Suprapubic skin (tissue), 4 donors: ENCODE results near the gene MDH1. TPM values are rescaled to one million over a fixed set of nuclear protein-coding genes. Genes with fewer than 3 reads are reported as not detected.
"Not testable (repeated sequence)": the region's sequence is repeated elsewhere in the genome, so short reads cannot be mapped to it uniquely, and the experiment has no call there.

ENCODE experiments used
- DNase-seq, 2 donors: peaks; one replicate each; pipeline ENCODE4 v3.0.0-alpha.2; 2019; ENCODE audit warnings: low spot score in 2 of 2
- H3K27ac ChIP-seq: fragments of 200-600 bp; sonication (generic); one replicate; pipeline ENCODE4 v1.5.1; 2019
- H3K27me3 ChIP-seq: fragments of 200-600 bp; sonication (generic); one replicate; pipeline ENCODE4 v1.5.1; 2019
- H3K36me3 ChIP-seq: fragments of 200-600 bp; sonication (generic); one replicate; pipeline ENCODE4 v1.5.1; 2019
- H3K4me1 ChIP-seq: fragments of 200-600 bp; sonication (generic); one replicate; pipeline ENCODE4 v1.5.1; 2019
- H3K4me3 ChIP-seq: fragments of 200-600 bp; sonication (generic); one replicate; pipeline ENCODE4 v1.5.1; 2019; ENCODE audit warnings: mild to moderate bottlenecking
- H3K9me3 ChIP-seq: fragments of 200-600 bp; sonication (generic); one replicate; pipeline ENCODE4 v1.5.1; 2019
- EP300 ChIP-seq: sonication (generic); formaldehyde crosslinking; IDR thresholded peaks from one replicate; pipeline ENCODE4 v1.6.1; 2017; ENCODE audit warnings: antibody characterized with exemption
- POLR2A ChIP-seq, 2 donors: fragments of 450-650 bp; IDR thresholded peaks; one replicate each; pipeline ENCODE4 v1.6.1; 2017; ENCODE audit warnings: antibody characterized with exemption in 2 of 2, mild to moderate bottlenecking in 2 of 2, moderate library complexity in 2 of 2
- POLR2AphosphoS5 ChIP-seq, 3 donors: sonication (generic); formaldehyde crosslinking; IDR thresholded peaks; one replicate each; pipeline ENCODE4 v1.6.1; 2017; ENCODE audit warnings: antibody characterized with exemption in 3 of 3
- WGBS: methylation state at CpG from one replicate; pipeline ENCODE4 v1.1.5; 2018; 5-methylcytosine and 5-hydroxymethylcytosine counted together
- total RNA-seq, 4 donors: library from RNA; depleted of rRNA; stranded (reverse); fragments of >200 nt; gene quantifications; one replicate each; pipeline ENCODE4 v1.1.0, GENCODE V29; 2016
- TF ChIP-seq, protein P1 (sequence below), 2 donors: fragments of 200-600 bp in 1 of 2; fragments of 450-650 bp in 1 of 2; sonication (generic) in 1 of 2; IDR thresholded peaks; one replicate each; pipeline ENCODE4 v1.5.1; 2016 to 2019; ENCODE audit warnings: antibody characterized with exemption in 2 of 2, mild to moderate bottlenecking in 1 of 2, moderate library complexity in 1 of 2

Gene MDH1
- total RNA-seq, 4 donors from 2014 or later, result 90.7 to 153 (median 131) TPM

DNA sequence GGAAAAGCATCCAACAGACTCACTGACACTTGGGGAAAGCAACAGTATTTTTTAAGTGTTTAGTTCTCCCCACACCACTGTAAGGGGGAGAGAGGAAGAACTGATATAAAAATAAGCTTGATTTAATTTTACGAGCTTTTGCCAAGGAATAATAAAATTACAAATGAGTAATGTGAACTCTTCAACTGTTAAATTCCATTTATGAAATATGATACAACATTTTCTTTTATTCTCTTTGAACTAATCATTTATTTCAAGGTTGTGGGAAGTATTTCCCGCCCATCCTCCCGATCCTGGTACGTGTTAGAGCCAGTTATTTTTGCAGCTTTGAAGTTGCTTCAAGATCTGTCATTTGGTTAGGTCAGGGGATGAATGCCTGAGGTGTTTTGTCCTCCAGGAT, 35.7 kb upstream of the MDH1 start:
- Histone ChIP-seq H3K9me3 (peaks cover 3% of the 10 kb centered on the region), H3K4me3 (no peak overlapping the region), H3K27me3 (no peaks in the 10 kb centered on the region), H3K4me1 (no peaks in the 10 kb centered on the region), H3K27ac (no peak overlapping the region), H3K36me3 (peaks cover 3% of the 10 kb centered on the region)
- TF ChIP-seq POLR2AphosphoS5 (IDR thresholded peaks at IDR 0.05) (no peak), EP300 (no peak), POLR2A (IDR thresholded peaks at IDR 0.05) (no peak)
- TF ChIP-seq, protein P1, sequence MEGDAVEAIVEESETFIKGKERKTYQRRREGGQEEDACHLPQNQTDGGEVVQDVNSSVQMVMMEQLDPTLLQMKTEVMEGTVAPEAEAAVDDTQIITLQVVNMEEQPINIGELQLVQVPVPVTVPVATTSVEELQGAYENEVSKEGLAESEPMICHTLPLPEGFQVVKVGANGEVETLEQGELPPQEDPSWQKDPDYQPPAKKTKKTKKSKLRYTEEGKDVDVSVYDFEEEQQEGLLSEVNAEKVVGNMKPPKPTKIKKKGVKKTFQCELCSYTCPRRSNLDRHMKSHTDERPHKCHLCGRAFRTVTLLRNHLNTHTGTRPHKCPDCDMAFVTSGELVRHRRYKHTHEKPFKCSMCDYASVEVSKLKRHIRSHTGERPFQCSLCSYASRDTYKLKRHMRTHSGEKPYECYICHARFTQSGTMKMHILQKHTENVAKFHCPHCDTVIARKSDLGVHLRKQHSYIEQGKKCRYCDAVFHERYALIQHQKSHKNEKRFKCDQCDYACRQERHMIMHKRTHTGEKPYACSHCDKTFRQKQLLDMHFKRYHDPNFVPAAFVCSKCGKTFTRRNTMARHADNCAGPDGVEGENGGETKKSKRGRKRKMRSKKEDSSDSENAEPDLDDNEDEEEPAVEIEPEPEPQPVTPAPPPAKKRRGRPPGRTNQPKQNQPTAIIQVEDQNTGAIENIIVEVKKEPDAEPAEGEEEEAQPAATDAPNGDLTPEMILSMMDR (IDR thresholded peaks at IDR 0.05), result no peak
- no peak for DNase-seq
- WGBS, result 20% methylated on average over 4 of the region's 4 CpGs

DNA sequence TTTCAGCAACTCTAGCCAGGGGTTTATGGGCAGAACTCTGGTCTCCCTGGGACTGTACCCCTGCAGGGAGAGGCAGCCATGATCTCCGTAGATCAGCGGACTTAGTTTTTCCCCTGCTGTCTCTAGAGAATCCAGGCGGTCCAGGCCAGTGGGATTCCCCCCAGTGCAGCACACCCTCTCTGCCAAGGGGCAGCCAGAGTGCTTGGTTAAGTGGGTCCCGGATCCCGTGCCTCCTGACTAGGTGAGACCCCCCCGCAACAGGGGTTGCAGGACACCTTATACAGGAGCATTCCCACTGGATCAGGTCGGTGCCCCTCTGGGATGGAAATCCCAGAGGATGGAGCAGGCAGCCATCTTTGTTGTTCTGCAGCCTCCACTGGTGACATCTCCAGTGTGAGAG, 33.5 kb upstream of the MDH1 start:
- Histone ChIP-seq H3K36me3 (peaks cover 3% of the 10 kb centered on the region), H3K27me3 (no peaks in the 10 kb centered on the region), H3K9me3 (peaks cover 7% of the 10 kb centered on the region), H3K4me3 (no peak overlapping the region), H3K4me1 (no peaks in the 10 kb centered on the region), H3K27ac (no peak overlapping the region)
- DNase-seq, result no peak
- 100% methylated on average over 5 of the region's 7 CpGs for WGBS
- no peak for TF ChIP-seq POLR2AphosphoS5 (IDR thresholded peaks at IDR 0.05)
- no peak for TF ChIP-seq EP300
- no peak for TF ChIP-seq POLR2A (IDR thresholded peaks at IDR 0.05)
- TF ChIP-seq, protein P1 (IDR thresholded peaks at IDR 0.05), result no peak

DNA sequence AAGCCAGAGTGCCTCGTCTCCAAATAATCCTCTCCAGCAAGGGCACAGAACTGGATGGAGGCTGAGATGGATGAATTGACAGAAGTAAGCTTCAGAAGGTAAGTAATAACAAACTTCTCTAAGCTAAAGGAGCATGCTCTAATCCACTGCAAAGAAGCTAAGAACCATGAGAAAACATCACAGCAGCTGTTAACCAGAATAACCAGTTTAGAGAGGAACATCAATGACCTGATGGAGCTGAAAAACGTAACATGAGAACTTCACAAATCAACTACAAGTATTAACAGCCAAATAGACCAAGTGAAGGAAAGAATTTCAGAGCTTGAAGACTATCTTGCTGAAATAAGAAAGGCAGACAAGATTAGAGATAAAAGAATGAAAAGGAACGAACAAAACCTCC, 32.8 kb upstream of the MDH1 start:
- peaks cover 3% of the 10 kb centered on the region for H3K36me3 ChIP-seq
- H3K27ac ChIP-seq, result no peak overlapping the region
- no peaks in the 10 kb centered on the region for H3K27me3 ChIP-seq
- DNase-seq, result no peak
- H3K9me3 ChIP-seq, result peaks cover 7% of the 10 kb centered on the region
- TF ChIP-seq POLR2AphosphoS5 (IDR thresholded peaks at IDR 0.05), result no peak
- TF ChIP-seq POLR2A (IDR thresholded peaks at IDR 0.05), result no peak
- TF ChIP-seq, protein P1 (IDR thresholded peaks at IDR 0.05), result no peak
- no peak for TF ChIP-seq EP300
- H3K4me1 ChIP-seq, result no peaks in the 10 kb centered on the region
- 82% methylated on average over 3 of the region's 3 CpGs for WGBS
- H3K4me3 ChIP-seq, result no peak overlapping the region

DNA sequence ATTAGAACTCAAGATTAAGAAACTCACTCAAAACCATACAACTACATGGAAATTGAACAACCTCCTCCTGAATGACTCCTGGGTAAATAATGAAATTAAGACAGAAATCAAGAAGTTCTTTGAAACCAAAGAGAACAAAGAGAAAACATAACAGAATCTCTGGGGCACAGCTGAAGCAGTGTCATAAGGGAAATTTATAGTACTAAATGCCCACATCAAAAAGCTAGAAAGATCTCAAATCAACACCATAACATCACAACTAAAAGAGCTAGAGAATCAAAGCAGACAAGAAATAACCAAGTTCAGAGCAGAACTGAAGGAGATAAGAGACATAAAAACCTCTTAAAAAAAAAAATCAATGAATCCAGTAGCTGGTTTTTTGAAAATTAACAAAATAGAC, 30.9 kb upstream of the MDH1 start:
- not testable (repeated sequence) for H3K27me3 ChIP-seq, H3K4me1 ChIP-seq, H3K9me3 ChIP-seq

DNA sequence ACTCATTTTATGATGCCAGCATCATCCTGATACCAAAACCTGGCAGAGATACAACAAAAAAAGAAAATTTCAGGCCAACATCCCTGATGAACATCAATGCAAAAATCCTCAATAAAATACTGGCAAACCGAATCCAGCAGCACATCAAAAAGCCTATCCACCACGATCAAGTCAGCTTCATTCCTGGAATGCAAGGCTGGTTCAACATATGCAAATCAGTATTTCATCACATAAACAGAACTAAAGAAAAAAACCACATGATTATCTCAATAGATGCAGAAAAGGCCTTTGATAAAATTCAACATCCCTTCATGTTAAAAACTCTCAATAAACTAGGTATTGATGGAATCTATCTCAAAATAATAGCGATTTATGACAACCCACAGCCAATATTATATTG, 29.8 kb upstream of the MDH1 start:
- not testable (repeated sequence) for H3K27ac ChIP-seq, H3K36me3 ChIP-seq, DNase-seq, H3K9me3 ChIP-seq, H3K4me1 ChIP-seq, H3K4me3 ChIP-seq, H3K27me3 ChIP-seq
- WGBS, result 67% methylated on average over 3 of the region's 3 CpGs

More for the DNA sequence above, 30.9 kb upstream of the MDH1 start:
- H3K4me3 ChIP-seq, H3K36me3 ChIP-seq, DNase-seq, H3K27ac ChIP-seq: not testable (repeated sequence)

DNA sequence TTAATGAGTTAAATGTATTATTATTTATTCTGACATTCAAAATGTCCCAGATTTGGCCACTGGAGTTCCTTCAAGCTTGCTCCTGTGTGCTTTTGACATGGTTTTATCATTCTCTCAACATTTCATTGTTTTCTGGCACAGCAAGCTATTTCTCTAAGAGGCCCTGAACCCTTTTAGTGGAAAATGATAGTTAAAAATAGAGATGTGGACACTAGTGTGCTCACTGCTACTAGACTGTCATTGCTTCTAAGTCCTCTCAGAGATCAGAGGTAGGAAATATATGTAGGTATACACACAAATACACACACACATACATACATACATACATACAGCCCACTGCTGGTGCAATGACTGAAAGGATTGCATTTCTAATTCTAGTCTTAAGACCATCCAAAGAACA, 26.0 kb upstream of the MDH1 start:
- Histone ChIP-seq H3K4me3 (no peak overlapping the region), H3K27ac (no peak overlapping the region), H3K36me3 (no peaks in the 10 kb centered on the region), H3K4me1 (no peaks in the 10 kb centered on the region), H3K27me3 (no peaks in the 10 kb centered on the region), H3K9me3 (peaks cover 4% of the 10 kb centered on the region)
- TF ChIP-seq POLR2AphosphoS5 (IDR thresholded peaks at IDR 0.05) (no peak), POLR2A (IDR thresholded peaks at IDR 0.05) (no peak), EP300 (no peak)
- TF ChIP-seq, protein P1 (IDR thresholded peaks at IDR 0.05), result no peak
- no peak for DNase-seq
